C4-2B (cell line): ENCODE data around the gene DNAAF5.
A peak's percentile ranks its signal among the peaks of the same experiment; 100 is the strongest.

Experiments
- H3K27ac ChIP-seq: fragments of 450-650 bp; 2 replicates; pipeline ENCODE4 v1.5.1; 2017
- ZFX ChIP-seq: fragments of 450-650 bp; IDR thresholded peaks from 2 replicates; pipeline ENCODE4 v1.6.1; 2017
- TF ChIP-seq, protein P1 (sequence below): fragments of 450-650 bp; conservative IDR thresholded peaks from 2 replicates; pipeline ENCODE4 v1.5.1; 2017; ENCODE audit warnings: mild to moderate bottlenecking

Gene DNAAF5

DNA sequence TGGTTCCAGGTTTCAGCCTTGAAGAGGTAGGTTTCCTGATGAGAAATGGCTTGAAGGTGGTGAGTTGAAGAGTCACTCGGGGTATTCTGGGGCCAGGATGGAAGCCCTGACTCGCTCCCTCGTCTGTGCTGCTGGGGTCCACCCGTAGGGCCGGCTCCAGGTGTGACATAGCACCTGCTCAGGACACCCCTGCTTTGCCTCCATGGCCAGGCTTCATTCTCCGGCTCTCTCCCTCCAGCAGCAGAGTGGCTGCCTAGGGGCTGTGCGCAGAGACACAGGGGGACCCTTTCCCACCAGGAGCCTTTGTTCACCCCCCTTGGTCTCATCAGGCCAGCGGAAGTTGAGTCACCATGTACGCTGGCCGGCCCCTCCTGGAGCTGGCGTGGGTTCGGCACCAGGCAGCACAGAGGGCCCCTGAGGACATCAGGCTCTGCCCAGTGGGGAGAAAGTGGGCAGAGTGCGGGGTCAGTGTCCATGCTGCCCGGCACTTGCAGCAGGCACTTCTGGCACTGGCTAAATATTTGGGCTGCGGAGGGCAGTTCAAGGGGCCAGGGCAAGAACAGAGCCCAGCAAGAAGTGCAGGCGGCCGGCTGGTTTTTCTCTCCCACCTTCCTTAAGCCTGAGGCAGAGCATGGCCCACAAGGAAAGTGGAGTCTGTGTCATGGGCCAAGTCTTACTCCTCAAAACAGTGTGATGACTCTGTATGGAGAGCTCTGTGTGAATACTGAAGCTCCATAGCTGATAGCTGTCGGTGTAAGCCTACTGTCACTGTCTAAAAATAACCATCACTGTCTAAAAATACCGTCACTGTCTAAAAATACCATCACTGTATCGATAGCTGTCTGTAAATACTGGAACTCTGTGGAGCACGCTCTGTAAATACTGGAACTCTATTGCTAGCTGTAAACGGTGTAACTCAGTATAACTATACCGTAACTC, 4.3 kb downstream of the DNAAF5 start:
- no peak overlapping the region for H3K27ac ChIP-seq
- TF ChIP-seq, protein P1, sequence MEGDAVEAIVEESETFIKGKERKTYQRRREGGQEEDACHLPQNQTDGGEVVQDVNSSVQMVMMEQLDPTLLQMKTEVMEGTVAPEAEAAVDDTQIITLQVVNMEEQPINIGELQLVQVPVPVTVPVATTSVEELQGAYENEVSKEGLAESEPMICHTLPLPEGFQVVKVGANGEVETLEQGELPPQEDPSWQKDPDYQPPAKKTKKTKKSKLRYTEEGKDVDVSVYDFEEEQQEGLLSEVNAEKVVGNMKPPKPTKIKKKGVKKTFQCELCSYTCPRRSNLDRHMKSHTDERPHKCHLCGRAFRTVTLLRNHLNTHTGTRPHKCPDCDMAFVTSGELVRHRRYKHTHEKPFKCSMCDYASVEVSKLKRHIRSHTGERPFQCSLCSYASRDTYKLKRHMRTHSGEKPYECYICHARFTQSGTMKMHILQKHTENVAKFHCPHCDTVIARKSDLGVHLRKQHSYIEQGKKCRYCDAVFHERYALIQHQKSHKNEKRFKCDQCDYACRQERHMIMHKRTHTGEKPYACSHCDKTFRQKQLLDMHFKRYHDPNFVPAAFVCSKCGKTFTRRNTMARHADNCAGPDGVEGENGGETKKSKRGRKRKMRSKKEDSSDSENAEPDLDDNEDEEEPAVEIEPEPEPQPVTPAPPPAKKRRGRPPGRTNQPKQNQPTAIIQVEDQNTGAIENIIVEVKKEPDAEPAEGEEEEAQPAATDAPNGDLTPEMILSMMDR: no peak
- TF ChIP-seq ZFX: no peak

DNA sequence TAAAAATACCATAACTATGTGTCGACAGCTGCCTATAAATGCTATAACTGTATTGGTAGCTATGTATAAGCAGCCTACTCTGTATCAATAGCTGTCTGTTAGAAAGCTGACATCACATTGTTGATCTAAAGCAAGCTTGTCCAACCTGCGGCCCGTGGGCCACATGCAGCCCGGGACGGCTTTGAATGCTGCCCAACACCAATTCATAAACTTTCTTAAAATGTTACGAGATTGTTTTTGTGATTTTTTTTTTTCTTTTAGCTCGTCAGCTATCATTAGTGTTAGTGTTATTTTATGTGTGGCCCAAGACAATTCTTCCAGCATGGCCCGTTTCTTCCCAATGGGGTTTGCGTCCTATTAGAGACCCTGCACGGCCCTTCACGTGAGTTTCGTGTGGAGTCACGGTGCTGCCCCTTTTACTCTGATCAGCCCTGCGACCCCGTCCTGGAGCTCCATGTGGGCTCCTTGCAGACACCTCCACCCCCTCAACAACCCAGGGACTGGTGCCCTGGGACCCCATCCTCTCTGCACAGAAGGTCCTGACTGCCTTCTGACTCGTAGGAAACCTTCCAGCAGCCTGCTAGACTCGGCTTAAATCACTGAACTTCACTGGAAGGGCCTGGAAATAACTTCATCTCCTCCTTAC, 5.1 kb downstream of the DNAAF5 start:
- no peak overlapping the region for H3K27ac ChIP-seq
- TF ChIP-seq, protein P1: no peak

DNA sequence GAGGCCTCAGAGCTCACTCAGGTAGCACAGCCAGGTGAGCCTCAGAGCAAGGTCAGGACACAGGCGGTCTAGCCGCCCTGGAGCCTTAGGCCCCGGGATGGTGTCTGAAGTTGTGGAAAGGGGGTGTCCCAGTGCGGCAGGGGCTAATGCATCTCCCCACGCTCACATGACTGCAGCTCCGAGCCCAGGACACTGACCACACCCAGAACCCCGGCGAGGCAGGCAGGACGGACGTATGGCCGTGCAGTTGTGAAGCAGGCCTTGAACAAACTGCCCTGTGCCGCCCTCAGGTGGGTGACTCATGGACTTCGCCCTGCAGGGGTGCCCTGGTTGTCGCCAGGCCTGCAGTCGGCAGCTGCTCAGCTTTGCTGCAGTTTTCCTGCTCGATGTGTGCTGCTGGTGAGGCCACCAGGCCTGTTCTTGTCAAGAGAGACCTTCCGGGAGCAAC, 5.6 kb downstream of the DNAAF5 start:
- no peak for TF ChIP-seq ZFX
- TF ChIP-seq, protein P1: no peak
- 0 out of 2 replicates have a peak overlapping the region, but pooled peaks have one; percentile 5 for H3K27ac ChIP-seq

DNA sequence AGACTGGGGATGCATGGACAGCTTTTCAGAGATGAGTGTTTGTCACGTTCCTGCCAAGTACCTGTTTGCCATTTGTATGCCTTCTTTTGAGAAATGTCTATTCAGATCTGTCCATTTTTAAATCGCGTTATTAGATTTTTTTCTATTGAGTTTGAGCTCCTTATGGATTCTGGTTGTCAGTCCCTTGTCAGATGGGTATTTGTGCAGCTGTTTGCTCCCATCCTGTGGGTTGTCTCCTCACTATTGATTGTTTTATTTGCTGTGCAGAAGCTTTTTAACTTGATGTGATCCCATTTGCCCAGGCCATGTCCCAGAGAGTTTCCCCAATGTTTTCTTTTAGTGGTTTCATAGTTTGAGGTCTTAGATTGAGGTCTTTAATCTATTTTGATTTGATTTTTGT, 6.1 kb downstream of the DNAAF5 start:
- H3K27ac ChIP-seq: 0 out of 2 replicates have a peak overlapping the region, but pooled peaks have one; percentile 5
- TF ChIP-seq, protein P1: no peak
- no peak for TF ChIP-seq ZFX

DNA sequence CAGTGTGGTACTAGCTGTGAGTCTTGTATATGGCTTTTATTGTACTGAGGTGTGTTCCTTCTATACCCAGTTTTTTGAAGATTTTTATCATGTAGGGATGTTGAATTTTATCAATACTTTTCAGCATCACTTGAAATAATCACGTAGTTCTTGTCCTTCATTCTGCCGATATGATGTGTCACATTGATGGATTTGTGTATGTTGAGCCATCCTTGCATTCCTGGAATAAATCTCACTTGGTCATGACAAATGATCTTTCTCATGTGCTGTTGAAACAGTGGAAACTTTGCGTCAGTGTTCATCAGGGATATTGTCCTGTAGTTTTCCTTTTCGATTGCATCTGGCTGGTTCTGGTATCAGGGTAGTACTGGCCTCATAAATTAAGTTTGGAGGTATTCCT, 7.7 kb downstream of the DNAAF5 start:
- TF ChIP-seq, protein P1: no peak
- TF ChIP-seq ZFX: no peak
- no peak overlapping the region for H3K27ac ChIP-seq

DNA sequence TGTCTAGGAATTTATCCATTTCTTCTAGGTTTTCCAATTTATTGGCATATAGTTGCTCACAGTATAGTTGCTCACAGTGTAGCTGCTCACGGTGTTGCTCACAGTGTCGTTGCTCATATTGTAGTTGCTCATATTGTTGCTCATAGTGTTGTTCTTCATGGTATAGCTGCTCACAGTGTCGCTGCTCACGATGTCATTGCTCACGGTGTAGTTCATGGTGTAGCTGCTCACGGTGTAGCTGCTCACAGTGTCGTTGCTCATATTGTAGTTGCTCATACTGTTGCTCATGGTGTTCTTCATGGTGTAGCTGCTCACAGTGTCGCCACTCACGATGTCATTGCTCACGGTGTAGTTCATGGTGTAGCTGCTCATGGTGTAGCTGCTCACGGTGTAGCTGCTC, 8.3 kb downstream of the DNAAF5 start:
- TF ChIP-seq, protein P1: no peak
- TF ChIP-seq ZFX: no peak

DNA sequence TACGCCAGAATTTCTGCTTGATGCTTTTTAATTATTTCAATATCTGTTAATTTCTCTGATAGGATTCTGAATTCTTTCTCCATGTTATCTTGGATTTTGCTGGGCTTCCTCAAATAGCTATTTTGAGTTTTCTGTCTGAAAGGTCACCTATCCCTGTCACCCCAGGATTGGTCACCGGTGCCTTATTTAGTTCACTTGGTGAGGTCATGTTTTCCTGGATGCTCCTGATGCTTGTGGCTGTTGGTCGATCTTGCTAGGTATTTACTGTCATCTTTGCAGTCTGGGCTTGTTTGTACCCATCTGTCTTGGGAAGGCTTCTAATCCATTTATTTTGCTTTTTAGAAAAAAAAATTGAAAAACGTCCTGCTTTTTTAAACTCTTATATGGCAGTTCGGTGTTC, 11.7 kb downstream of the DNAAF5 start:
- no peak overlapping the region for H3K27ac ChIP-seq
- TF ChIP-seq, protein P1: no peak

More for the DNA sequence above, 8.3 kb downstream of the DNAAF5 start:
- no peak overlapping the region for H3K27ac ChIP-seq
